PC-3 (cell line): ENCODE data around the gene CST4.

Experiments
- EZH2 ChIP-seq: fragments of 300-600 bp; sonication (generic); IDR thresholded peaks from one replicate; pipeline ENCODE4 v1.6.1; 2017; ENCODE audit warnings: antibody characterized with exemption, mild to moderate bottlenecking, low read length; ENCODE audit not compliant: unreplicated experiment
- EZH2phosphoT487 ChIP-seq: fragments of 300-600 bp; sonication (generic); IDR thresholded peaks from 2 replicates; pipeline ENCODE4 v1.6.1; 2018; ENCODE audit warnings: mild to moderate bottlenecking, antibody characterized with exemption, low read length, borderline replicate concordance
- TF ChIP-seq, protein P1 (sequence below): fragments of 300-600 bp; sonication (generic); conservative IDR thresholded peaks from 2 replicates; pipeline ENCODE4 v1.5.1; 2017; ENCODE audit warnings: antibody characterized with exemption, low read depth, mild to moderate bottlenecking, low read length

DNA sequence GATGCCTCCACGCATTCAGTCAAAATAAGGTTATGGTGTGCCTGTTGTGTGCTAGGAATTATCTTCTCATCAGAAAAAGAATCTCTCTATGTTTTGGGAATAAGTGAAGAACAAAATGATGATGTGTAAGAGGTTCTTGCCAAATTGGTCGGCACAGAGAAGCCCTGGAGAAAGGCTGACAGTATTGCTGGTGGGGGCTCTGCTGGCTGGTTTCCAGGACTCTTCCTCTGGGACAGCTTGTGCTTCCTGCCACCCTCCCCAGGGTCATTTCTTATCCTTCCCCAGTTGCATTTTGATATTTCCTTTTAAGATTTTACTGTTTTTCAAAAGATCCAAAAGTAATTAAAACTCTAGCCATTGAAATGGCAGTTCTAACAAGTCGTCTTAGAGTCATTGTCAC lies 22.1 kb downstream of the CST4 start:
- TF ChIP-seq, protein P1, sequence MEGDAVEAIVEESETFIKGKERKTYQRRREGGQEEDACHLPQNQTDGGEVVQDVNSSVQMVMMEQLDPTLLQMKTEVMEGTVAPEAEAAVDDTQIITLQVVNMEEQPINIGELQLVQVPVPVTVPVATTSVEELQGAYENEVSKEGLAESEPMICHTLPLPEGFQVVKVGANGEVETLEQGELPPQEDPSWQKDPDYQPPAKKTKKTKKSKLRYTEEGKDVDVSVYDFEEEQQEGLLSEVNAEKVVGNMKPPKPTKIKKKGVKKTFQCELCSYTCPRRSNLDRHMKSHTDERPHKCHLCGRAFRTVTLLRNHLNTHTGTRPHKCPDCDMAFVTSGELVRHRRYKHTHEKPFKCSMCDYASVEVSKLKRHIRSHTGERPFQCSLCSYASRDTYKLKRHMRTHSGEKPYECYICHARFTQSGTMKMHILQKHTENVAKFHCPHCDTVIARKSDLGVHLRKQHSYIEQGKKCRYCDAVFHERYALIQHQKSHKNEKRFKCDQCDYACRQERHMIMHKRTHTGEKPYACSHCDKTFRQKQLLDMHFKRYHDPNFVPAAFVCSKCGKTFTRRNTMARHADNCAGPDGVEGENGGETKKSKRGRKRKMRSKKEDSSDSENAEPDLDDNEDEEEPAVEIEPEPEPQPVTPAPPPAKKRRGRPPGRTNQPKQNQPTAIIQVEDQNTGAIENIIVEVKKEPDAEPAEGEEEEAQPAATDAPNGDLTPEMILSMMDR: no peak
- no peak for TF ChIP-seq EZH2
- TF ChIP-seq EZH2phosphoT487: no peak
